ENCODE data around the gene CHRD. TPM values are rescaled to one million over a fixed set of nuclear protein-coding genes. Genes with fewer than 3 reads are reported as not detected.

Gene CHRD
- total RNA-seq, 1 donor from 2014 or later = 47.1 TPM

GRCh38 chr3:184358124-184358767 lies 21.6 kb upstream of the CHRD start:
- peaks cover 8% of the 10 kb centered on the region for H3K9me3 Mint-ChIP-seq (ENCODE audit: unreplicated experiment)
- no peaks in the 10 kb centered on the region for H3K36me3 Mint-ChIP-seq (ENCODE audit: unreplicated experiment)
- DNase-seq = no peak
- no peak overlapping the region for H3K27ac Mint-ChIP-seq (ENCODE audit: unreplicated experiment)
- H3K4me1 Mint-ChIP-seq (ENCODE audit: low read depth, unreplicated experiment) = no peaks in the 10 kb centered on the region
- no peak overlapping the region for H3K4me3 Mint-ChIP-seq (ENCODE audit: unreplicated experiment)
- H3K27me3 Mint-ChIP-seq (ENCODE audit: unreplicated experiment) = peaks cover 17% of the 10 kb centered on the region
- no peak for TF ChIP-seq CTCF (IDR thresholded peaks at IDR 0.05; ENCODE audit: partially characterized antibody, unreplicated experiment)

GRCh38 chr3:184358921-184359350 lies 20.9 kb upstream of the CHRD start:
- Mint-ChIP-seq H3K4me3 (ENCODE audit: unreplicated experiment) (no peak overlapping the region), H3K27me3 (ENCODE audit: unreplicated experiment) (peaks cover 17% of the 10 kb centered on the region), H3K36me3 (ENCODE audit: unreplicated experiment) (no peaks in the 10 kb centered on the region), H3K4me1 (ENCODE audit: low read depth, unreplicated experiment) (no peaks in the 10 kb centered on the region), H3K9me3 (ENCODE audit: unreplicated experiment) (peaks cover 13% of the 10 kb centered on the region), H3K27ac (ENCODE audit: unreplicated experiment) (no peak overlapping the region)
- no peak for TF ChIP-seq CTCF (IDR thresholded peaks at IDR 0.05; ENCODE audit: partially characterized antibody, unreplicated experiment)
- no peak for DNase-seq

GRCh38 chr3:184359610-184360009 lies 20.2 kb upstream of the CHRD start:
- Mint-ChIP-seq H3K27me3 (ENCODE audit: unreplicated experiment) (peaks cover 18% of the 10 kb centered on the region), H3K4me3 (ENCODE audit: unreplicated experiment) (no peak overlapping the region), H3K27ac (ENCODE audit: unreplicated experiment) (no peak overlapping the region), H3K36me3 (ENCODE audit: unreplicated experiment) (no peaks in the 10 kb centered on the region), H3K9me3 (ENCODE audit: unreplicated experiment) (peaks cover 13% of the 10 kb centered on the region), H3K4me1 (ENCODE audit: low read depth, unreplicated experiment) (no peaks in the 10 kb centered on the region)
- no peak for DNase-seq
- TF ChIP-seq CTCF (IDR thresholded peaks at IDR 0.05; ENCODE audit: partially characterized antibody, unreplicated experiment) = no peak

GRCh38 chr3:184360070-184360928 lies 19.6 kb upstream of the CHRD start:
- H3K27ac Mint-ChIP-seq (ENCODE audit: unreplicated experiment) = peak overlapping the region; percentile 64
- no peak for DNase-seq
- TF ChIP-seq CTCF (IDR thresholded peaks at IDR 0.05; ENCODE audit: partially characterized antibody, unreplicated experiment) = no peak
- H3K9me3 Mint-ChIP-seq (ENCODE audit: unreplicated experiment) = peaks cover 13% of the 10 kb centered on the region
- peaks cover 18% of the 10 kb centered on the region for H3K27me3 Mint-ChIP-seq (ENCODE audit: unreplicated experiment)
- no peaks in the 10 kb centered on the region for H3K4me1 Mint-ChIP-seq (ENCODE audit: low read depth, unreplicated experiment)
- H3K4me3 Mint-ChIP-seq (ENCODE audit: unreplicated experiment) = peak overlapping the region; percentile 86
- H3K36me3 Mint-ChIP-seq (ENCODE audit: unreplicated experiment) = no peaks in the 10 kb centered on the region
